Esophagus (tissue), 2 donors: ENCODE results near the gene MED27. TPM values are rescaled to one million over a fixed set of nuclear protein-coding genes. Genes with fewer than 3 reads are reported as not detected.

Experiments used
- H3K27ac ChIP-seq, 2 donors: one replicate each; pipeline ENCODE4 v1.5.1; 2013; ENCODE audit warnings: low read depth in 2 of 2, mild to moderate bottlenecking in 2 of 2, inconsistent platforms in 1 of 2, low read length in 1 of 2, moderate library complexity in 1 of 2
- H3K27me3 ChIP-seq, 2 donors: one replicate each; pipeline ENCODE4 v1.6.1; 2013; ENCODE audit warnings: low read length in 2 of 2, control low read depth in 1 of 2, mild to moderate bottlenecking in 1 of 2; ENCODE audit not compliant: insufficient read depth in 2 of 2, control insufficient read depth in 1 of 2
- H3K36me3 ChIP-seq, 2 donors: one replicate each; pipeline ENCODE4 v1.6.1; 2013; ENCODE audit warnings: low read length in 1 of 2; ENCODE audit not compliant: control insufficient read depth in 2 of 2, insufficient read depth in 2 of 2
- H3K4me1 ChIP-seq, 2 donors: one replicate each; pipeline ENCODE4 v1.6.1; 2013; ENCODE audit warnings: low read length in 1 of 2; ENCODE audit not compliant: control insufficient read depth in 2 of 2, insufficient read depth in 2 of 2
- H3K4me3 ChIP-seq, 2 donors: one replicate each; pipeline ENCODE4 v1.5.1; 2013; ENCODE audit warnings: low read length in 2 of 2, mild to moderate bottlenecking in 2 of 2, low read depth in 1 of 2, moderate library complexity in 1 of 2
- H3K9me3 ChIP-seq, 2 donors: one replicate each; pipeline ENCODE4 v1.6.1; 2013; ENCODE audit warnings: mild to moderate bottlenecking in 2 of 2, low read depth in 1 of 2, low read length in 1 of 2, moderate library complexity in 1 of 2; ENCODE audit not compliant: control insufficient read depth in 2 of 2, insufficient read depth in 1 of 2
- WGBS, 2 donors: extraction: QIAGEN DNeasy Blood & Tissue Kit; methylation state at CpG; one replicate each; pipeline ENCODE4 v1.1.7; 2013; 5-methylcytosine and 5-hydroxymethylcytosine counted together
- polyA plus RNA-seq, 2 donors: library from polyadenylated mRNA; stranded (reverse); fragments of 200-250 nt; gene quantifications; one replicate each; pipeline ENCODE4 v1.2.3, GENCODE V29; 2013
- donor health status: healthy with polysubstance abuse.
- donor health status: Bipolar disorder and iron deficiency.

MED27 gene
- polyA plus RNA-seq, 2 donors, result 6.1 to 19.2 TPM

GRCh38 chr9:132025766-132026165, 53.9 kb downstream of the MED27 start:
- Histone ChIP-seq H3K36me3 (no peaks in the 10 kb centered on the region), H3K4me3 (no peak overlapping the region), H3K4me1 (peaks cover 7 to 10% of the 10 kb centered on the region in 2 donors), H3K27ac (no peak overlapping the region), H3K27me3 (no peaks in the 10 kb centered on the region), H3K9me3 (no peaks in the 10 kb centered on the region)
- WGBS, 2 donors, result 61 to 65% methylated on average over 3 of the region's 3 CpGs

DNA sequence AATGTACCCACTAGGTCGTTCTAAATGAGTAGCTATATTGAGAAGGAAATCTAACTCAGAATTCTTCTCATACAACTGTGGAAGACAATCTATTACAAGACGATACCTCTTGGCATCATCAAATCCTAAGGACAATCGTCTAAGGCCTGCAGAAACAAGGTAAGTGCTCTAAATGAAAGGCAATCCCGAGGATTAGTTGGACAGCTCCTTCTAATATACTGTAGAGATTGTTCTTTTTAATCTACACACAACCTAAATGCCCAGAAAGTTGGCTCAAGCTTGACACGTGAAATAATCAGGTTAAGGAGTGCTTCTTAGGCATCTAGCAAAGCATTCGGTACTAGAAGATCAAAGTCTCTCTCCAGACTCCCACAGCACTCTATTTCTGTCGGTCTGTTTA, 55.1 kb downstream of the MED27 start:
- H3K4me1 ChIP-seq, result peaks cover 9 to 10% of the 10 kb centered on the region in 2 donors
- H3K36me3 ChIP-seq, result no peaks in the 10 kb centered on the region
- H3K27ac ChIP-seq, result no peak overlapping the region
- WGBS, 2 donors, result 77 to 84% methylated on average over 7 of the region's 7 CpGs
- H3K27me3 ChIP-seq, result no peaks in the 10 kb centered on the region
- no peak overlapping the region for H3K4me3 ChIP-seq
- no peaks in the 10 kb centered on the region for H3K9me3 ChIP-seq

- Histone ChIP-seq H3K27me3 (no peaks in the 10 kb centered on the region), H3K9me3 (no peaks in the 10 kb centered on the region)
These were observed 56.1 kb downstream of the MED27 start for GRCh38 chr9:132023419-132024180.

DNA sequence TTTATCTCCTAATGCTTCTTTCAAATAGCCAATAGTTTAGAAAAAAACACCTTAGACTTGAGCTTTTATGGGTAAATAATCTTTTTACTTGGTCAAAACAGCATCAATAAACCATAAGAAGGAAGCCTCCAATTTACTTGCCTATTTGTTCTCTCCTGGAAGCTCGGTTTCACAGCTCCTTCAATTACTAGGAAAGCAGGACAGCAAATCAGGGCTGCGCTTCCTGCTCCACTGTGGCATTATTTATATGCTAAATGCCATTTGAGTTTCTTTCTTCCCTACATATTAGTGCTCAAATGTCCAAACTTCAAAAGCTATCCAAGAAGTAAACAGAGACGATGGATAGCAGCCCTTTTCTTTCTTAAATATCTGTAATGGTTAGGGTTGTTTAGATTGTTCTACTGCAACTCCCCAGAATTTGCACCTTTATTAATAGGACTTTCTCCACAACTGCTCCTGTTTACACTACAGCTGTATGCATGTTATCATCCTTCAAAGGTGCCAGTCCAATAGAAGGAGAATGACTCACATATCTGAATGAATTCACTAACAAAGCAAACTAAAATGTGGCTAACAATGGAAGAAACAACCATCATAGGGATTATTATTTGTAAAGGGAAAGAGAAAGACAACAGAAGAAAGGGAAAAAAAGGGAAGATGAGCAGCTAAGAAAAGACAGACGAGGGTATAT, 58.7 kb downstream of the MED27 start:
- Histone ChIP-seq H3K4me3 (no peak overlapping the region), H3K9me3 (no peaks in the 10 kb centered on the region), H3K36me3 (no peaks in the 10 kb centered on the region), H3K27ac (no peak overlapping the region), H3K4me1 (peaks cover 3 to 4% of the 10 kb centered on the region in 2 donors), H3K27me3 (no peaks in the 10 kb centered on the region)
- 60 to 62% methylated on average over 4 of the region's 4 CpGs for WGBS, 2 donors

More at GRCh38 chr9:132023419-132024180, 56.1 kb downstream of the MED27 start:
- Histone ChIP-seq H3K36me3 (no peaks in the 10 kb centered on the region), H3K27ac (no peak overlapping the region), H3K4me3 (no peak overlapping the region), H3K4me1 (peaks cover 9 to 10% of the 10 kb centered on the region in 2 donors)
- WGBS, 2 donors, result 65 to 73% methylated on average over 5 of the region's 5 CpGs

GRCh38 chr9:132020272-132020671, 59.4 kb downstream of the MED27 start:
- Histone ChIP-seq H3K27ac (no peak overlapping the region), H3K4me3 (no peak overlapping the region), H3K36me3 (no peaks in the 10 kb centered on the region), H3K4me1 (peaks cover 3% of the 10 kb centered on the region in 2 donors), H3K27me3 (no peaks in the 10 kb centered on the region), H3K9me3 (no peaks in the 10 kb centered on the region)
- 78 to 82% methylated on average over 2 of the region's 2 CpGs for WGBS, 2 donors

- H3K27me3 ChIP-seq, result no peaks in the 10 kb centered on the region
- H3K4me1 ChIP-seq, result peaks cover 3% of the 10 kb centered on the region in 2 donors
- H3K36me3 ChIP-seq, result no peaks in the 10 kb centered on the region
- 92 to 93% methylated on average over 7 of the region's 7 CpGs for WGBS, 2 donors
- no peak overlapping the region for H3K4me3 ChIP-seq
- no peaks in the 10 kb centered on the region for H3K9me3 ChIP-seq
- no peak overlapping the region for H3K27ac ChIP-seq
These were observed 60.0 kb downstream of the MED27 start for GRCh38 chr9:132019702-132020101.

DNA sequence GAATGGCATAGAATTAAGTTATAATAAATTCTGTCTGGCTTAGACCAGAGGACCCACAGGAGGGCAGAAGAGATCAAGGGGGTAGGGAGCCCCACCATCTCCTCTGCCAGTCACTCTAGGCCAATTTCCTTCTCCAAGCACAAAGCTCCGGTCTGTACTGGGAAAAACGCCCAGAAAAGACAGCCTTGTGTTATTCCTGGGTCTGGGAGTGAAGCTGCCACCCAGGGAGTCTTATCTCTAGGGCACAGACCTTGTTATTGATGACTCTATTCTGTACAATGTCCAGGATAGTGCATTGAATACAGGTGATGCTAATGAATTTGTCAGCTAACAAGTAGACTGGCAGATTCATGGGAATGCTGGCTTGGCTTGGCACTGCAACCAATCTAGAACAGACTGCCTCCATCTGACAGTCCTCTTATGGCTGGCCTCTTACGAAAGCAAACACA, 60.7 kb downstream of the MED27 start:
- 42 to 58% methylated on average over 3 of the region's 3 CpGs for WGBS, 2 donors
- Histone ChIP-seq H3K27me3 (no peaks in the 10 kb centered on the region), H3K36me3 (no peaks in the 10 kb centered on the region), H3K4me3 (no peak overlapping the region), H3K27ac (no peak overlapping the region), H3K9me3 (no peaks in the 10 kb centered on the region), H3K4me1 (peaks cover 2 to 3% of the 10 kb centered on the region in 2 donors)

DNA sequence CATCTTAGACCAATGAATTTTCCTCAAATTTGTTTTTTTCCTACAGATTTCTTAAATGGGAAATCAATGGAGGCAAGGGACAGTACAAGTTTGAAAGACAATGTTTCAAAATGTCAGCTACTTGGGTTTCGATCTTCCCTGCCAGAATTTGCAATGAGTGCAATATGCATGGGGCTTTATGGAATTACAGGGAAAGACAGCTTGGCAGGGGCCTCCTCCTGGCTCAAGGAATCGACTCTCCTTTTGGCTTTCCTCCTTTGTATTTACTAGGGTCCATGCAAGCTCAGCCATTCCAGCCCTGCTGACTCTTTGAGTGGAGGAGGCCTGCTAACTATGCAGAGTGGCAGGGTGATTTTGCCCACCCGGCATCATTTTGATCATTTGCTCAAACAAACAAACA, 63.2 kb downstream of the MED27 start:
- WGBS, 2 donors, result 76 to 84% methylated on average over 3 of the region's 3 CpGs
- Histone ChIP-seq H3K4me3 (no peak overlapping the region), H3K27me3 (no peaks in the 10 kb centered on the region), H3K9me3 (no peaks in the 10 kb centered on the region), H3K27ac (no peak overlapping the region), H3K4me1 (peaks cover 0 to 3% of the 10 kb centered on the region in 2 donors), H3K36me3 (no peaks in the 10 kb centered on the region)

GRCh38 chr9:132015866-132016265, 63.8 kb downstream of the MED27 start:
- Histone ChIP-seq H3K4me3 (no peak overlapping the region), H3K27ac (no peak overlapping the region), H3K4me1 (peaks cover 0 to 3% of the 10 kb centered on the region in 2 donors), H3K36me3 (no peaks in the 10 kb centered on the region), H3K27me3 (no peaks in the 10 kb centered on the region), H3K9me3 (no peaks in the 10 kb centered on the region)
- 95 to 98% methylated on average over 3 of the region's 3 CpGs for WGBS, 2 donors
